Neural progenitor cell (in vitro differentiated cells): ENCODE measurements around the gene PLCD3.

Source experiments
- EZH2 ChIP-seq: fragments of 200-600 bp; sonication (generic); IDR thresholded peaks from 2 replicates; pipeline ENCODE4 v1.6.1; 2017; ENCODE audit warnings: antibody characterized with exemption, mild to moderate bottlenecking, moderate library complexity
- EZH2phosphoT487 ChIP-seq: fragments of 200-600 bp; sonication (generic); IDR thresholded peaks from 2 replicates; pipeline ENCODE4 v1.6.1; 2017; ENCODE audit warnings: antibody characterized with exemption
- TF ChIP-seq, protein P1 (sequence below): fragments of 200-600 bp; sonication (generic); IDR thresholded peaks from 2 replicates; pipeline ENCODE4 v1.5.1; 2017; ENCODE audit warnings: antibody characterized with exemption, mild to moderate bottlenecking

DNA sequence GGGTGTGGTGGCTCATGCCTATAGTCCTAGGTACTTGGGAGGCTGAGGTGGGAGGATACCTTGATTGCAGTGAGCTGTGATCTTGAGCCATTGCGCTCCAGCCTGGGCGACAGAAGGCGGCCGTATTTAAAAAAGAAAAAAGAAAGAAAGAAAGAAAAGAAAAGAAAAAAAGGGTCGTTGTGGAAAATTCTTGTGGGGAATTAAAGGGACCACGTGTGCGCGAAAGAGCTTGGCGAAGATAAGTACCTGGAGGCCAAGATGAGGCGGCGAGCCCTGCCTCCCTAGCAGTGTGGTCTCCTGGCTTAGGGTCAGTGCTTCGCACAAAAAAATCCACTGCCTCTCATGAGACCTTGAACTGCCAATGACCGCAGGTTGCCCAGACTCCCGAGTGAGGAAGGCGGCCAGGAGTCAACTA, 71.9 kb downstream of the PLCD3 start:
- TF ChIP-seq, protein P1, sequence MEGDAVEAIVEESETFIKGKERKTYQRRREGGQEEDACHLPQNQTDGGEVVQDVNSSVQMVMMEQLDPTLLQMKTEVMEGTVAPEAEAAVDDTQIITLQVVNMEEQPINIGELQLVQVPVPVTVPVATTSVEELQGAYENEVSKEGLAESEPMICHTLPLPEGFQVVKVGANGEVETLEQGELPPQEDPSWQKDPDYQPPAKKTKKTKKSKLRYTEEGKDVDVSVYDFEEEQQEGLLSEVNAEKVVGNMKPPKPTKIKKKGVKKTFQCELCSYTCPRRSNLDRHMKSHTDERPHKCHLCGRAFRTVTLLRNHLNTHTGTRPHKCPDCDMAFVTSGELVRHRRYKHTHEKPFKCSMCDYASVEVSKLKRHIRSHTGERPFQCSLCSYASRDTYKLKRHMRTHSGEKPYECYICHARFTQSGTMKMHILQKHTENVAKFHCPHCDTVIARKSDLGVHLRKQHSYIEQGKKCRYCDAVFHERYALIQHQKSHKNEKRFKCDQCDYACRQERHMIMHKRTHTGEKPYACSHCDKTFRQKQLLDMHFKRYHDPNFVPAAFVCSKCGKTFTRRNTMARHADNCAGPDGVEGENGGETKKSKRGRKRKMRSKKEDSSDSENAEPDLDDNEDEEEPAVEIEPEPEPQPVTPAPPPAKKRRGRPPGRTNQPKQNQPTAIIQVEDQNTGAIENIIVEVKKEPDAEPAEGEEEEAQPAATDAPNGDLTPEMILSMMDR = no peak
- TF ChIP-seq EZH2 (no peak), EZH2phosphoT487 (no peak)
